GM04503 (cell line): ENCODE data around the gene CFAP61.

Experiments
- DNase-seq: peaks from one replicate; pipeline ENCODE4 v3.0.0-alpha.2; 2012; ENCODE audit warnings: low read depth

Gene CFAP61

GRCh38 chr20:20181322-20181721 lies 129.0 kb downstream of the CFAP61 start:
- DNase-seq = no peak

GRCh38 chr20:20184149-20184548 lies 131.8 kb downstream of the CFAP61 start:
- no peak for DNase-seq

GRCh38 chr20:20184706-20185105 lies 132.4 kb downstream of the CFAP61 start:
- DNase-seq = no peak

- no peak for DNase-seq
Observed at GRCh38 chr20:20188647-20189046, 136.3 kb downstream of the CFAP61 start.

GRCh38 chr20:20192366-20192765 lies 140.0 kb downstream of the CFAP61 start:
- DNase-seq = no peak

- DNase-seq = no peak
Observed at GRCh38 chr20:20195021-20195705, 142.8 kb downstream of the CFAP61 start.

GRCh38 chr20:20196610-20197009 lies 144.3 kb downstream of the CFAP61 start:
- DNase-seq = no peak

- no peak for DNase-seq
Observed at GRCh38 chr20:20198011-20198410, 145.7 kb downstream of the CFAP61 start.

GRCh38 chr20:20199361-20200160 lies 147.2 kb downstream of the CFAP61 start:
- no peak for DNase-seq

- no peak for DNase-seq
Observed at GRCh38 chr20:20201124-20201523, 148.8 kb downstream of the CFAP61 start.

GRCh38 chr20:20201639-20202038 lies 149.3 kb downstream of the CFAP61 start:
- no peak for DNase-seq

- DNase-seq = no peak
Observed at GRCh38 chr20:20202768-20203167, 150.4 kb downstream of the CFAP61 start.

GRCh38 chr20:20203784-20204183 lies 151.5 kb downstream of the CFAP61 start:
- no peak for DNase-seq

GRCh38 chr20:20204256-20204655 lies 151.9 kb downstream of the CFAP61 start:
- DNase-seq = no peak

GRCh38 chr20:20205141-20205861 lies 153.0 kb downstream of the CFAP61 start:
- no peak for DNase-seq

- no peak for DNase-seq
Observed at GRCh38 chr20:20205862-20206236, 153.5 kb downstream of the CFAP61 start.

- no peak for DNase-seq
Observed at GRCh38 chr20:20206788-20207187, 154.5 kb downstream of the CFAP61 start.

- DNase-seq = no peak
Observed at GRCh38 chr20:20207291-20207690, 155.0 kb downstream of the CFAP61 start.

- DNase-seq = no peak
Observed at GRCh38 chr20:20207872-20208271, 155.5 kb downstream of the CFAP61 start.

- no peak for DNase-seq
Observed at GRCh38 chr20:20209684-20210083, 157.4 kb downstream of the CFAP61 start.

- peak; percentile 2 for DNase-seq
Observed at GRCh38 chr20:20210327-20210726, 158.0 kb downstream of the CFAP61 start.

GRCh38 chr20:20210943-20211273 lies 158.6 kb downstream of the CFAP61 start:
- no peak for DNase-seq
